ENCODE results near the gene SNX22.
"Not testable (repeated sequence)": the region's sequence is repeated elsewhere in the genome, so short reads cannot be mapped to it uniquely, and the experiment has no call there.

Gene SNX22

DNA sequence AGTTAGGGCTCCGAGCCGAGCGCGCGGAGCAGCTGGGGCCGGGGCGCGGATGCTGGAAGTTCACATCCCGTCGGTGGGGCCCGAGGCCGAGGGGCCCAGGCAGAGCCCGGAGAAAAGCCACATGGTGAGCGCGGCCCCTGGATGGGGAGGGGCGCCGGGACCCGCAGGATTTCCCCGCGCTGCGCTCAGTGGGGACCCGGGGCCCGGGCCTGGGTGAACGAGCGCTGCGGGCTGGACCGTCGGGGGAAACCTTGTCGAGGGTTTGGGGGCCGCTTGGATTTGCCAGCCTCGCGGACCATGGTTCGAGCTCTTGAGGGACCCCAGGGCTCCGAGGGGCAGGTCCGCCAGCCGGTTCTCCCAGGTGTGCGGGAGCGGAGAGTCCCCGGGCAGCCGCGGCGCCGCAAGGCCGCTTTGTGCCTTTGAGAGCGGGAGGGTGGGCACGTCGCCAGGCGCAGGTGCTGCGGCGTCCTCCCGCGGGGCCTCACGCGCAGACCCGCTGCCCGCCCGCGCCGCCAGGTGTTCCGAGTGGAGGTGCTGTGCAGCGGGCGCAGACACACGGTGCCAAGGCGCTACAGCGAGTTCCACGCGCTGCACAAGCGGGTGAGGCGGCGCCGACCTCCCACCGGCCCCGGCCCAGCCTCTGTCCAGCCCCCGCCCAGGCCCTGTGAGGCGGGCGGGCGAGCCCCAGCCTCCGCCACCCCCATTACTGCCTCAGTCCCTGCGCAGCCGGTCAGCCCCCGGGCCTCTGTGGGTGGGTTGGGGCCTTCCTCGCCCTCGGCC, at the start of gene SNX22:
Gene SNX22 (plus strand): TSS at position 5 of the 780 bp plus-strand sequence. CDS start 45 bp downstream, at position 50.
- H3K9me3 ChIP-seq (ENCODE audit: insufficient read depth, low read length), result no peaks in the 10 kb centered on the region
- H3K27me3 ChIP-seq (ENCODE audit: insufficient read depth, insufficient read length), result peaks cover 18% of the 10 kb centered on the region
- no peak for DNase-seq (ENCODE audit: low read depth, low spot score)
- peaks cover 28% of the 10 kb centered on the region for H3K36me3 ChIP-seq (ENCODE audit: insufficient read depth, insufficient read length, low read length)
- peak within 1 kb of the TSS; percentile 87 for H3K9ac ChIP-seq (ENCODE audit: insufficient read length, low read depth)
- TF ChIP-seq YY1 (IDR thresholded peaks at IDR 0.05; ENCODE audit: insufficient read depth, insufficient read length), result no peak
- TF ChIP-seq ZNF274 (IDR thresholded peaks at IDR 0.05; ENCODE audit: low read depth, low read length), result no peak
- no peak for TF ChIP-seq SUZ12 (IDR thresholded peaks at IDR 0.05; ENCODE audit: extremely low read depth, insufficient read depth, insufficient read length)
- peak within 1 kb of the TSS; percentile 75 for H3K4me3 ChIP-seq (ENCODE audit: insufficient read length, low read depth)
- H3K4me1 ChIP-seq (ENCODE audit: insufficient read depth, insufficient read length), result peaks cover 37% of the 10 kb centered on the region

DNA sequence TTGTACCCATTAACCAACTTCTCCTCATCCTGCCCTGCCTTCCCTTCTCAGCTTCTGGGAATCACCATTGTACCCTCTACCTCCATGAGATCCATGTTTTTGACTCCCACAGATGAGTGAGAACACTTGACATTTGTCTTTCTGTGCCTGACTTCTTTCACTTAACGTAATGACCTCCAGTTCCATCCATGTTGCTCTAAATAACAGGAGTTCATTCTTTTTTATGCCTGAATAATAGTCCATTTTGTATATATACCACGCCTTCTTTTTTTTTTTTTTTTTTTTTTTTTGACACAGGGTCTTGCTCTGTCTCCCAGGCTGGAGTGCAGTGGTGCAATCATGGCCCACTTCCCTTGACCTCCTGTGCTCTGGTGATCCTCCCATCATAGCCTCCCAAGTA, 49.0 kb upstream of the SNX22 start:
- no peak overlapping the region for H3K9ac ChIP-seq (ENCODE audit: insufficient read length, low read depth)
- TF ChIP-seq YY1 (IDR thresholded peaks at IDR 0.05; ENCODE audit: insufficient read depth, insufficient read length) (no peak), ZNF274 (IDR thresholded peaks at IDR 0.05; ENCODE audit: low read depth, low read length) (no peak), SUZ12 (IDR thresholded peaks at IDR 0.05; ENCODE audit: extremely low read depth, insufficient read depth, insufficient read length) (no peak)
- no peaks in the 10 kb centered on the region for H3K9me3 ChIP-seq (ENCODE audit: insufficient read depth, low read length)
- no peaks in the 10 kb centered on the region for H3K27me3 ChIP-seq (ENCODE audit: insufficient read depth, insufficient read length)
- H3K4me3 ChIP-seq (ENCODE audit: insufficient read length, low read depth), result no peak overlapping the region
- H3K36me3 ChIP-seq (ENCODE audit: insufficient read depth, insufficient read length, low read length), result peaks cover 8% of the 10 kb centered on the region
- no peaks in the 10 kb centered on the region for H3K4me1 ChIP-seq (ENCODE audit: insufficient read depth, insufficient read length)
- DNase-seq (ENCODE audit: low read depth, low spot score), result no peak

DNA sequence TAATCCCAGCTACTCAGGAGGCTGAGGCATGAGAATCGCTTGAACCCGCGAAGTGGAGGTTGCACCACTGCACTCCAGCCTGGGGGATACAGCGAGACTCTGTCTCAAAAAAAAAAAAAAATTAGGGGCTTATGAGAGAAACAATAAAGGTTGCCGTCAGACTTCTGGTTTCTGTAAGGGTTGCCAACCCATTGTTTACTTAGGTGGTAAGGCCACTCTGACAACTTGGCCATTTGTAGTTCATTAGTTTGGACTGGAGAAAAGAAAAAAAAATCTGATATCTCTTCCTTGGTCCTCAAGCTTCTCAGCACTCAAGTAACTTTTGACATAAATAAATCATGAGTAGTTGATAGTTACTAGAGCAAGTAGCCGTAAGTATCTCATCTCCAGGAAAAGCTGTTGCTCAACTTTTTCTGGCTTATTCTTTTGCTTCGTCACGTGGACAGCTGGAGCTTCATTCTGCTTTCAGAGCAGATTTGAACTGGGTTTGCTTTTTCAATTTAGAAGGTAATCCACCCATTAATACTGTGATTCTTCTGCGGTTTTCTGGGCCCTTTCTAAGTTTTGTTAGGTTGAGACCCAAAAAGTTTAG, 46.3 kb upstream of the SNX22 start:
- no peak for DNase-seq (ENCODE audit: low read depth, low spot score)
- H3K9ac ChIP-seq (ENCODE audit: insufficient read length, low read depth), result no peak overlapping the region

DNA sequence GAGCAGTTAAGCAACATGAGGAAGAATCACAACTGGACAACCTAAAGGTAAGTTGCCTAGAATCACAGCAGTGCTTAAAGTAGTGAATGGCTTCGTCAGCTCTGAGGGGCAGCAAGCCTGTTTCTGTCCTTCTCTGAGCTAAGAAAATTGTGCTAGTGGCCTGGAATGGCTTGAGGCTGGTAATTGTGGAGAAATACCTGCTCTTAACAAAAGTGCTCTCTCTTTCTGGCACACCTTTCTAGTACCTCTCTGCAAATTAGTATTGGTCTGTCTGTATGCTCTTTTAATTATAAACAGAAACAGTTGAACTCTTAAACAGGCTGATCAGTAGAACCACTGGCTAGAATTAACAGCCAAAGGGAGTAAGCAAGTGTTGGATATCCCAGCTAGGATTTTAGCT, 44.2 kb upstream of the SNX22 start:
- H3K9ac ChIP-seq (ENCODE audit: insufficient read length, low read depth), result no peak overlapping the region
- peaks cover 1% of the 10 kb centered on the region for H3K36me3 ChIP-seq (ENCODE audit: insufficient read depth, insufficient read length, low read length)
- H3K9me3 ChIP-seq (ENCODE audit: insufficient read depth, low read length), result no peaks in the 10 kb centered on the region
- H3K4me1 ChIP-seq (ENCODE audit: insufficient read depth, insufficient read length), result peaks cover 1% of the 10 kb centered on the region
- H3K4me3 ChIP-seq (ENCODE audit: insufficient read length, low read depth), result no peak overlapping the region
- TF ChIP-seq ZNF274 (IDR thresholded peaks at IDR 0.05; ENCODE audit: low read depth, low read length), result no peak
- no peak for TF ChIP-seq YY1 (IDR thresholded peaks at IDR 0.05; ENCODE audit: insufficient read depth, insufficient read length)
- no peak for TF ChIP-seq SUZ12 (IDR thresholded peaks at IDR 0.05; ENCODE audit: extremely low read depth, insufficient read depth, insufficient read length)
- DNase-seq (ENCODE audit: low read depth, low spot score), result no peak
- H3K27me3 ChIP-seq (ENCODE audit: insufficient read depth, insufficient read length), result no peaks in the 10 kb centered on the region

More for the DNA sequence above, 46.3 kb upstream of the SNX22 start:
- Histone ChIP-seq H3K9me3 (ENCODE audit: insufficient read depth, low read length) (no peaks in the 10 kb centered on the region), H3K4me3 (ENCODE audit: insufficient read length, low read depth) (no peak overlapping the region), H3K36me3 (ENCODE audit: insufficient read depth, insufficient read length, low read length) (peaks cover 4% of the 10 kb centered on the region), H3K27me3 (ENCODE audit: insufficient read depth, insufficient read length) (no peaks in the 10 kb centered on the region), H3K4me1 (ENCODE audit: insufficient read depth, insufficient read length) (no peaks in the 10 kb centered on the region)
- TF ChIP-seq ZNF274 (IDR thresholded peaks at IDR 0.05; ENCODE audit: low read depth, low read length) (no peak), SUZ12 (IDR thresholded peaks at IDR 0.05; ENCODE audit: extremely low read depth, insufficient read depth, insufficient read length) (no peak), YY1 (IDR thresholded peaks at IDR 0.05; ENCODE audit: insufficient read depth, insufficient read length) (no peak)

DNA sequence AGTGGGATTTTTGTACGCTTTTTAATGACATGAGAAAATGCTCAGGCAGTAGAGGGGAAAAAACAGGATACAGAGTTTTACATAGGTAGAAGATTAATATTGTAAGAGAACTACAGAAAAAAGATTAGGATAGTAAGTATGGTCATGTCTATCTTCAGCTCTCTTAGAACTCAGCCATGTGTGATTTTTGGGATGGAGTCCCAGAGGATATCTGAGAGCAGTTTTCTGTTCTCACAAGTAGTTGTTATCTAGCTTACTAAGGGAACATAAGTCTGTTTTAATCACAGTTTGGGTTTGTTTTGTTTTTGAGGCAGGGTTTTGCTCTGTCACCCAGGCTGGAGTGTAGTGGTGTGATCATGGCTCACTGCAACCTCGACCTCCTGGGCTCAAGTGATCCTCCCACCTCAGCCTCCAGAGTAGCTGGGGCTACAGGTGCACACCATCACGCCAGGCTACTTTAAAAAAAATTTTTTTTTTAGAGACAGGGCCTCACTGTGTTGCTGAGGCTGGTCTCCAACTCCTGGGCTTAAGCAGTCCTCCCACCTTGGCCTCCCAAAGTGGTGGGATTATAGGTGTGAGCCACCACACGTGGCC, 41.3 kb upstream of the SNX22 start:
- H3K4me3 ChIP-seq (ENCODE audit: insufficient read length, low read depth); H3K9ac ChIP-seq (ENCODE audit: insufficient read length, low read depth); H3K4me1 ChIP-seq (ENCODE audit: insufficient read depth, insufficient read length); H3K27me3 ChIP-seq (ENCODE audit: insufficient read depth, insufficient read length); H3K9me3 ChIP-seq (ENCODE audit: insufficient read depth, low read length); DNase-seq (ENCODE audit: low read depth, low spot score): not testable (repeated sequence)
- H3K36me3 ChIP-seq (ENCODE audit: insufficient read depth, insufficient read length, low read length), result peaks cover 22% of the 10 kb centered on the region

DNA sequence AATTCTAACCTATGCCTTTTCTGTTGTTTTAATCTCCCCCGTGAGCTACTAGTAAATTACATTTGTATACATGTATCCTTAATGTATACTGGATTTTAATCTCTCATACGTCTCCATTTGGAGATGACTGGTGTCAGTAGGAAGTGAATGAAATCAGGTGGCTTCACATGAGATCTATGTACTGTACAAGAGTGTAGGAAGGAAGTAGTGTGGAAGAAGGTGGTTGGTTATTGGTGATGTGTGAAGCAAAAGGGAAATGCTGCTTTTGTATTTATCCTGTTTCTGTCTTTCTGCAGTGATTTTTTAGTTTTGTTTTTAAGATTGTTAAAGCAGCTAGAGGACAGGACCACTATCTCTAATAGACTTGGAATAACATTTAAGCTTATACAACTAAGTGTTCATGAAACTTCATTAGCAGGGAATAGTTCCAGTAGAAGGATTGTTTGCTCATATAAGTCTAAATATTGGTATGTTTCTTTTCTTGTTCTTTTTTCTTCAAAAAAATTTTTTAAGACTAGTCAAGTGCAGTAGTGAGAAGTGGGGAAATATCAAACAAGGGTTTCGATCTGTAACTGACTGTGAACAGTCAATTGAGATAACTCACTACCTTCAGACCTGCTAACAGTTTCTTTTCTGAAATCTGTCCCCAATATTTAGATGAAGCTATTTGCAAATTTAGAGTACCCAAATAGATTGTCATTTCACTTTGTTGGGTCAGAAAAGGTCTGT, 40.4 kb upstream of the SNX22 start:
- Histone ChIP-seq H3K4me1 (ENCODE audit: insufficient read depth, insufficient read length) (peaks cover 2% of the 10 kb centered on the region), H3K9ac (ENCODE audit: insufficient read length, low read depth) (no peak overlapping the region), H3K27me3 (ENCODE audit: insufficient read depth, insufficient read length) (no peaks in the 10 kb centered on the region), H3K4me3 (ENCODE audit: insufficient read length, low read depth) (no peak overlapping the region), H3K9me3 (ENCODE audit: insufficient read depth, low read length) (no peaks in the 10 kb centered on the region), H3K36me3 (ENCODE audit: insufficient read depth, insufficient read length, low read length) (peaks cover 29% of the 10 kb centered on the region)
- no peak for DNase-seq (ENCODE audit: low read depth, low spot score)
- TF ChIP-seq ZNF274 (IDR thresholded peaks at IDR 0.05; ENCODE audit: low read depth, low read length) (no peak), YY1 (IDR thresholded peaks at IDR 0.05; ENCODE audit: insufficient read depth, insufficient read length) (no peak), SUZ12 (IDR thresholded peaks at IDR 0.05; ENCODE audit: extremely low read depth, insufficient read depth, insufficient read length) (no peak)

DNA sequence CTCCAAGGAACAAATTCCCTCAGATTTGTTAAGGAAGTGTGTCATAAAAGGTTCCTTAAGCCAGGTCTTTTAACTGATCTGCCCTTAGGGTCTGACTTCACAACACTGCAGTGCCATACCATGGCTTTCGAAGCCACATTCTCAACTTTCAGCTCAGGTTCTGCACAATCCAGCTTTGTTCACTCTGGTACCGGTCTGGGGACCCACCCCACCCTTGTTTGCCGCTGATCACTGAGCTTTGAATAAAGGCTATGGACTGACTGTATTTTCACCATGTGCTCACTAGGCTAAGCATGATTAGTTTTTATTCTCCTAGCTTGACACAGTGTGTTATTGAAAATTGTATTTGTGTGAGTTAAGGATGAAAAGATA, 39.9 kb upstream of the SNX22 start:
- Histone ChIP-seq H3K4me3 (ENCODE audit: insufficient read length, low read depth) (no peak overlapping the region), H3K9me3 (ENCODE audit: insufficient read depth, low read length) (no peaks in the 10 kb centered on the region), H3K9ac (ENCODE audit: insufficient read length, low read depth) (no peak overlapping the region), H3K36me3 (ENCODE audit: insufficient read depth, insufficient read length, low read length) (peaks cover 34% of the 10 kb centered on the region), H3K27me3 (ENCODE audit: insufficient read depth, insufficient read length) (no peaks in the 10 kb centered on the region), H3K4me1 (ENCODE audit: insufficient read depth, insufficient read length) (peaks cover 2% of the 10 kb centered on the region)
- no peak for TF ChIP-seq ZNF274 (IDR thresholded peaks at IDR 0.05; ENCODE audit: low read depth, low read length)
- TF ChIP-seq SUZ12 (IDR thresholded peaks at IDR 0.05; ENCODE audit: extremely low read depth, insufficient read depth, insufficient read length), result no peak
- TF ChIP-seq YY1 (IDR thresholded peaks at IDR 0.05; ENCODE audit: insufficient read depth, insufficient read length), result no peak
- no peak for DNase-seq (ENCODE audit: low read depth, low spot score)

All from NT2/D1 (cell line).